Stimulated activated memory B cell treated with anti-CD40 and anti-IgM and Interleukin-4, amounts not matched to agents 10 μg/mL and 1 μg/mL and 100 μg/mL, for 72 hours (primary cell): ENCODE data around the gene BCAT1.
"Not testable (repeated sequence)": the region's sequence is repeated elsewhere in the genome, so short reads cannot be mapped to it uniquely, and the experiment has no call there.

Experiments
- ATAC-seq: fragments of 150-1000 bp; cut with Tn5 transposase; 2 replicates; pipeline ENCODE4 v1.10.0; 2021
- H3K27ac Mint-ChIP-seq: one replicate; pipeline ENCODE4 v1.8.0; 2022; ENCODE audit warnings: mild to moderate bottlenecking, mixed read lengths
- H3K27me3 Mint-ChIP-seq: one replicate; pipeline ENCODE4 v1.8.0; 2022; ENCODE audit warnings: mixed read lengths
- H3K36me3 Mint-ChIP-seq: one replicate; pipeline ENCODE4 v1.8.0; 2022; ENCODE audit warnings: mixed read lengths
- H3K4me1 Mint-ChIP-seq: one replicate; pipeline ENCODE4 v1.8.0; 2022; ENCODE audit warnings: mixed read lengths
- H3K4me3 Mint-ChIP-seq: one replicate; pipeline ENCODE4 v1.8.0; 2022; ENCODE audit warnings: mild to moderate bottlenecking, moderate library complexity, mixed read lengths
- H3K9me3 Mint-ChIP-seq: one replicate; pipeline ENCODE4 v1.8.0; 2022; ENCODE audit warnings: mixed read lengths

BCAT1 gene

DNA sequence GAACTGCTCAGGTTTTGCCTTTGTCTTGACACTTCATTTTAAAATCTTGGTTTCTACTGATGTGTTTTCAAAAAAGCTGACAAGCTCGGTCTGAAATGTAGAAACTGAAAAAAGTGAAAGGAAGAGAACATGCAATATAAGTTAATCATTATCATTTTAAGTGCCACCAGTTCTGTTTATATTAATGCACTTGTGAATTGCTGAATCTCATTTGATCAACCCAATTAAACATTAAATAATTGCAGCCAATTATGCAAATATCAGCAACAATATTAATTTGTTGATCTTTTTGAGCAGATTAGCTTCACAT is 133.8 kb downstream of the BCAT1 start:
- peak overlapping the region; percentile 75 for H3K4me3 Mint-ChIP-seq
- no peak for ATAC-seq
- H3K4me1 Mint-ChIP-seq, result peaks cover 24% of the 10 kb centered on the region
- peaks cover 7% of the 10 kb centered on the region for H3K36me3 Mint-ChIP-seq
- no peaks in the 10 kb centered on the region for H3K27me3 Mint-ChIP-seq
- no peaks in the 10 kb centered on the region for H3K9me3 Mint-ChIP-seq
- H3K27ac Mint-ChIP-seq, result peak overlapping the region; percentile 78

DNA sequence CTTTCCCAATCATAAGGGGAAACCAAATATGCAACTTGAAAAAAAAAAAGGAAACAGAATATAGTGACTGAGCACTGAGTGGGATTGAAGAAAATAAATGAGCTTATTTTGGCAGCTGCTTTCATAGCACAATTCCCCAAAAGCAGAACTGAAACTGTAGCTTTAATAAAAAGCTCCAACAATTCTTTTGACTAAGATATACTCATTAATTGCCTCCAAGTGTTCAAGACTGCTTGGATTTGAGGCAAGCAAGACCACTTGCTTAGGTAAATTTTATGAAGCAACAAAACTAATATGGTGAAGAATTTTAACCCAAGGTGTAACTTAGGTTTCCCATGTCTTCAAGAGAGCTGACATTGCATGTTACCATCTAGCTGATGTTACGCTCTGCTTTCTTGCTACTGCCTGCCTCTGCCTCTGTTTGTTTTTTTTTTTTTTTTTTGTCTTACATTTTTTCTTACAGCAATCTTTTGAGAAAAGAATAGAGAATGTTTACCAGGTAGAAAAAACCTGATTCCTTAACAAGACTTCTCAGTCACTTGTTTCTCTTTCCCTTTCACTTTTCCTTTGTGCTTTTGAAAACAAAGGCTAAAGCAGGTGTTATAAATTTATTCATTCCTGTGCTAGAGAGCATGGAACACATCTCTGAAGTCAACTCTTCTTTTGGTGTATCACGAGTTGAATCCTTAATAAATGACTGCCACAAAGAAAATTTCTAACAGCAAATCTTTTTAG is 134.4 kb downstream of the BCAT1 start:
- Mint-ChIP-seq H3K4me3 (peak overlapping the region; percentile 75), H3K4me1 (peaks cover 24% of the 10 kb centered on the region), H3K9me3 (no peaks in the 10 kb centered on the region), H3K27ac (peak overlapping the region; percentile 78), H3K36me3 (peaks cover 7% of the 10 kb centered on the region), H3K27me3 (no peaks in the 10 kb centered on the region)
- ATAC-seq, result peak; percentile 76

DNA sequence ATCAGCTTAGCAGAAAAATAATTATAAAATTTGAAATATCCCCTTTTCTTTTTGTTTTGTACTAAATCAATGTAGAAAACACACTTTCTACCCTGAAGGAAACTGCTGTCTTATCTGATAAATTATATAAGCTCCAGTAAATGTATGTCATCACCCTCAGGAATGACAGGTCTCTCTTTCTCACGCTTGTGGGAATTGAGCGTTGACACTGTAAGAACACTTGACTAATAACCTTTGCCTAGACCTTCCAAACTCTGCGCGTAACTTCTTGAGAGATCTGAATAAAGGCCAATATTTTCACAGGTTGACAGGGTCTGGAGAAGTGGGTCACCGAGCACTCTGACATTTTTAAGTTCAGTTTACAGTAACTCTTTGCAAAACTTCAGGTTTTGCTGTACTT is 138.5 kb downstream of the BCAT1 start:
- Mint-ChIP-seq H3K9me3 (peaks cover 4% of the 10 kb centered on the region), H3K36me3 (peaks cover 7% of the 10 kb centered on the region), H3K4me1 (peaks cover 24% of the 10 kb centered on the region), H3K27me3 (no peaks in the 10 kb centered on the region), H3K4me3 (no peak overlapping the region), H3K27ac (no peak overlapping the region)
- no peak for ATAC-seq

DNA sequence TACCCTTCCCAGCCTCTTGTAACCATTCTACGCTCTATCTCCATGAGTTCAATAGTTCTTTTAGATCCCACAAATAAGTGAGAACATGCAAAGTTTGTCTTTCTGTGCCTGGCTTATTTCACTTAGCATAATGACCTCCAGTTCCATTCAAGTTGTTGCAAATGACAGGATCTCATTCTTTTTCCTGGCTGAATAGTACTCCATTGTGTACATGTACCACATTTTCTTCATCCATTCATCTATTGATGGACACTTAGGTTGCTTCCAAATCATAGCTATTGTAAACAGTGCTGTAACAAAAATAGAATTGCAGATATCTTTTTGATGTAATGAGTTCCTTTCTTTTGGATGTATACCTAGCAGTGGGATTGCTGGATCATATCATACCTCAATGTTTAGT is 139.6 kb downstream of the BCAT1 start:
- H3K9me3 Mint-ChIP-seq, H3K4me3 Mint-ChIP-seq, H3K27me3 Mint-ChIP-seq, H3K36me3 Mint-ChIP-seq, H3K27ac Mint-ChIP-seq, ATAC-seq: not testable (repeated sequence)
- peaks cover 17% of the 10 kb centered on the region for H3K4me1 Mint-ChIP-seq

DNA sequence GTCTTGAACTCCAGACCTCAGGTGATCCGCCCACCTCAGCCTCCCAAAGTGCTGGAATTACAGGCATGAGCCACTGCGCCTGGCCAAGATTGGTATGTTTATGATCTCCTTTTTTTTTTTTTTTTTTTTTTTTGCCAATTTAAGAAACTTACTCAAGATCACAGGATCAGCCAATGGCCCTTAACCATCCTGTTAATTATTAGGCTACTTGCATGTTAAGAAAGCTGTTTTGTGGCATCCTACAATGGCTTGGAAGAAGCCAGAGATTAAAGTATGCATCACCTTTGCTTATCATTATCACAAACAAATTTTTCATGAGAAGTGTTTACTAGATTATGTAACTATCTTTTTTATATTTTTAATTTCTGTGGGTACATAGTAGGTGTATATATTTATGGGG is 140.2 kb downstream of the BCAT1 start:
- peaks cover 7% of the 10 kb centered on the region for H3K36me3 Mint-ChIP-seq
- peaks cover 11% of the 10 kb centered on the region for H3K4me1 Mint-ChIP-seq
- H3K4me3 Mint-ChIP-seq, result no peak overlapping the region
- no peak overlapping the region for H3K27ac Mint-ChIP-seq
- peaks cover 10% of the 10 kb centered on the region for H3K9me3 Mint-ChIP-seq
- H3K27me3 Mint-ChIP-seq, result no peaks in the 10 kb centered on the region
- no peak for ATAC-seq

DNA sequence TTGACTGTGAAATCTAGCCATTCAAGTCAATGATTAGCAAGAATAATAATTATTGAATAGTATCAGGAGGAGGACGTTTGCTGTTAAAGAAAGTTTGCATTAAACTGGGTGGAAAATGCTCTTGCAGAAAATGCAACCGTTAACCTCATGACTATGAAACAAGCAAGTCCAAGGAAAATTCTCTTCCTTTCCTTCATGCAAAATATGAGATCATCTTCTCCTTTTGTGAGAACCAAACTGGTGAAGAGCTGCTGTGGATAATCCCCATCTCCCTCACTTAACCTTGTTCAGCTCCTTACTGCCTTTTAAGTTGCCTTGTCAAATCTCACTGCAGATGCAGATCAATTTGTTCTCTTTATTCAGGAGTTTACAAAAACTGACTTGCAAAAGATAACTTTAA is 142.5 kb downstream of the BCAT1 start:
- Mint-ChIP-seq H3K9me3 (peaks cover 13% of the 10 kb centered on the region), H3K4me1 (peaks cover 6% of the 10 kb centered on the region), H3K4me3 (no peak overlapping the region), H3K27me3 (no peaks in the 10 kb centered on the region), H3K27ac (no peak overlapping the region), H3K36me3 (peaks cover 6% of the 10 kb centered on the region)
- no peak for ATAC-seq

DNA sequence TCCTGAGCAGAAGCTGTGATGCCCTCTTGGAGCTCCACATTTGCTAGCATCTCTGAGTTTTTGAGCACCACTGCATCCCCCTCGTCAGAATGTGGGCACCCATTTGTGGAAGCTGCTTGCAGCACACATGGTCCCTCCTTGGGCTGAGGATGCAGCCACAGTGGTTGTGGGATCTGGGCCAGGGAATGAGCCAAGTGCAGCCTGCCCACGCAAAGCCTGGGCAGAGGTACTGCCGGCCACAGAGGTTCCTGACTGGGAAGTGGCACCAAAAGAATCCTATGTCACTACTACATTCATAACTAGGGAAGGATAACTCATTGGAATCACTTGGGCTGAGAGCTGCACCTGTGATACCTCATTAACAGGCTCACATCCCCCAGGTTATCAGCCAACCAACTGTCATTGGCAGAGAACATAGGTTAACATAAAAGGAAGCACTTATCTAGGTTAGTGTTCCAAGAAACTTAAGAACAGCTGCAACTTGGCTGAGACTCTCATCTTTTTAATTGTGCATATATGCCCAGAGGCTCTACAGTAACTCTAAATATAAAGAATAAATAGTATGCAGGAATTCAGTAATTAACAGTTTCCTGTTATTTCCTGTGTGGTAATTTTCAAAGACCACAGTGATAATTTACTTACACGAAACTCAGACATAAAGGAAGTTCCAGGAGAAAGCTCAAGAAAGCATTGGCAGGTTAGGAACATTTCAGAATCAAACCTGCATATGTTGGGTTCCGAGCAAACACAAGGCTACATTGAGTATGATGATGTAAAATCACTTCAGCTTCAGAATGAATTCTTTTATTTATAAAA is 145.3 kb downstream of the BCAT1 start:
- Mint-ChIP-seq H3K27me3 (no peaks in the 10 kb centered on the region), H3K27ac (no peak overlapping the region), H3K4me3 (no peak overlapping the region), H3K4me1 (peaks cover 9% of the 10 kb centered on the region), H3K9me3 (peaks cover 9% of the 10 kb centered on the region), H3K36me3 (peaks cover 6% of the 10 kb centered on the region)
- no peak for ATAC-seq

DNA sequence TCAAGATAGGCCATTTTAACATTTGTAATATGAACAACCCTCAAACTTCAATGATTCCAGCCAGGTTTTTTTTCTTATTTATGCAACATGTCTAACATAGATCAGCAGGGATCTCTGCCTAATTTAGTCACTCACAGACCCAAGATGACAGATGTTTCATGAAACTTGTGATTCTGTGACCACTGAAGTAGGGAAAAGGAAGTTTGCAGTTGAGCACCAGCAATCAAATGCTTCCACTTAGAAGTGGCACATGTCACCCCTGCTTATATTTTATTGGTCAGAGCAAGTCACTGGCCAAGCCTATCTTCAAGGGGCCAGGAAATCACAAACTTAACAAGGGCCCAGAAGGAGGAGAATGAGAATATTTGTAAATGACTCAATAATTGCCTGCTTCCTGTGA is 150.6 kb downstream of the BCAT1 start:
- peaks cover 6% of the 10 kb centered on the region for H3K36me3 Mint-ChIP-seq
- ATAC-seq, result peak; percentile 86
- H3K4me1 Mint-ChIP-seq, result peaks cover 29% of the 10 kb centered on the region
- peaks cover 4% of the 10 kb centered on the region for H3K9me3 Mint-ChIP-seq
- no peak overlapping the region for H3K4me3 Mint-ChIP-seq
- H3K27ac Mint-ChIP-seq, result peak overlapping the region; percentile 76
- H3K27me3 Mint-ChIP-seq, result no peaks in the 10 kb centered on the region

DNA sequence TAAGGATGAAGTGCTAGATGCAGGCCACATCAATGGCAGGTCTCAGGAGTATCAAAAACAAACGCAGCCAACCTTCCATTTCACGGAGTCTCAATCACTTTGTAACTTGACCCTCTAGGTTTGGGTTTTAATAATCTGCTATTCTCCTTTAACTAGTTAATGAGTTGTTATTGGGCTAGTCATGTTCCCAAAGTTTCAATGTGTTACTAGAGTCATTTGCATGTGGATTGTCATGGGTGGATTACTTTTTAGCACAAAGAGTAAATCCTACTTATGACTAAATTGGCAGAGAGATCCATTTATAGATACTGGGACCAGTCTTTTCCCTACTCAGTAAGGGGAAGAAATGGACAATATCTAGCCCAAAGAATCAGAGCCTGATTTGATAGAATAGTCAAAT is 151.0 kb downstream of the BCAT1 start:
- H3K27me3 Mint-ChIP-seq, result no peaks in the 10 kb centered on the region
- H3K27ac Mint-ChIP-seq, result peak overlapping the region; percentile 76
- H3K9me3 Mint-ChIP-seq, result peaks cover 4% of the 10 kb centered on the region
- no peak for ATAC-seq
- peaks cover 6% of the 10 kb centered on the region for H3K36me3 Mint-ChIP-seq
- peaks cover 27% of the 10 kb centered on the region for H3K4me1 Mint-ChIP-seq
- H3K4me3 Mint-ChIP-seq, result no peak overlapping the region

DNA sequence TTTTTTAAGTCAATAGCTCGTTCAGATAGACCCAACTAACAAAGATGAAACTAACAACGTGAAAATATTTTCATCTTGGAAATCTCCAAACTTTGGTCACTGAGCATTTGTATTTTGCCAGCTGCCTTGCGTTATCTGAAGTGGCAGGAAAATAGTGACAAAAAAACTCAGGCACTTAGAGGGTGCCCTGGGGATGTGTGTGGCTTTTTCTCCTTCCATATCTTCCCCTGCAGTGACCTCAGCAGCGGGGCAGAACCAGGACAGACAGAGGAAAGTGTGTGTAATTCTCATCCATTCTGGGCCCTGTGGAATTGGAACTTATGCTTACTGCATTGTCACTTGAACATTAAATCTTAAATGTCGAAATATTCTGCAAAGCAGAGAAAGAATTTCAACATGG is 152.0 kb downstream of the BCAT1 start:
- peaks cover 4% of the 10 kb centered on the region for H3K36me3 Mint-ChIP-seq
- ATAC-seq, result no peak

DNA sequence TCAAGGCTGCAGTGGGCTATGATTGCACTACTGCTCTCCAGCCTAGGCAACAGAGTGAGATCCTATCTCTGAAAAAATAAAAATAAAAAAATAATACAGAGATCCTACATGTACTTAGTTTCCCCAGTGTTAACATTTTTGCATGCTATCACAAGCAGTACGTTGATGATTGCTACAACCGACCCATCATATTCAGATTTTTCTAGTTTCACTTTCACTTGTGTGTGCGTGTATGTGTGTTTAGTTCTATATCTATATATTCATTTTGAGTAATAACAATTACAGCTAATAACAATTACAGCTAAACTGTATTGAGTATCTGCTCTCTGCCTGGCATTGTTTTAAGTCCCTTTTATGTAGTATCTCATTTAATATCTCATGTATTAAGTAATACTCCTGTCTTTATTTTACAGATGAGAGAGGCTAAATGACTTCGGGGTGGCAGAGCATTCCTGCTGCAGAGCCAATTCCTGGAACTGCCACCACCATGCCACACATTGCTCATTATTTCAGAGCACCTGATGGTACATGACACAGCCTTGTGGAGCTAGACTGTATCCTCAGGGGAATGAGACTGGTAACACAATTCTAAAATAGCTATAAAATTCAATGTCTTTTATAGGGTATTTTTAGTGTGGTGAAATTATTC is 153.1 kb downstream of the BCAT1 start:
- Mint-ChIP-seq H3K9me3 (no peaks in the 10 kb centered on the region), H3K27me3 (no peaks in the 10 kb centered on the region), H3K27ac (peak overlapping the region; percentile 49), H3K4me1 (peaks cover 27% of the 10 kb centered on the region), H3K36me3 (no peaks in the 10 kb centered on the region), H3K4me3 (peak overlapping the region; percentile 53)
- no peak for ATAC-seq

More for the DNA sequence above, 152.0 kb downstream of the BCAT1 start:
- H3K4me1 Mint-ChIP-seq, result peaks cover 27% of the 10 kb centered on the region
- no peak overlapping the region for H3K27ac Mint-ChIP-seq
- peaks cover 2% of the 10 kb centered on the region for H3K9me3 Mint-ChIP-seq
- H3K4me3 Mint-ChIP-seq, result no peak overlapping the region
- H3K27me3 Mint-ChIP-seq, result no peaks in the 10 kb centered on the region

DNA sequence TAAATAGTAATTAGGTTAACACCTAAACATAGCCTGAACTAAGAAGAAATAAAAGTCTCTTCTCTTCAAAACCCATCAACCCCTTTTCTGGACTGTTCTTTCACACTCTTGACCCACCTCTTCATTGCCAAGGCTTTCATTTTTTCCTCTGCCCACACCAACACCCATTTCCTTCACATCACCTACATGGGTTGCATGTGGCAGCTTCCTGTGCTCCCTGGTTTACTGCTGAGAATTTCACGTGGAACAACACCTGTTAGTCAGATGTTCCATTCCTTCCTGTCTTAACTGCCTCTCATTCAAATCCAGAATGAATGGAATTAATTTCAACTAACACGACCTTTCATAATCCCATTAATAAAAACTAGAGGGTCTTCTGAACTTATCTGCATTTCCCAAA is 157.3 kb downstream of the BCAT1 start:
- H3K4me1 Mint-ChIP-seq, result peaks cover 9% of the 10 kb centered on the region
- H3K9me3 Mint-ChIP-seq, result no peaks in the 10 kb centered on the region
- H3K27ac Mint-ChIP-seq, result no peak overlapping the region
- no peak overlapping the region for H3K4me3 Mint-ChIP-seq
- no peaks in the 10 kb centered on the region for H3K27me3 Mint-ChIP-seq
- no peak for ATAC-seq
- no peaks in the 10 kb centered on the region for H3K36me3 Mint-ChIP-seq

DNA sequence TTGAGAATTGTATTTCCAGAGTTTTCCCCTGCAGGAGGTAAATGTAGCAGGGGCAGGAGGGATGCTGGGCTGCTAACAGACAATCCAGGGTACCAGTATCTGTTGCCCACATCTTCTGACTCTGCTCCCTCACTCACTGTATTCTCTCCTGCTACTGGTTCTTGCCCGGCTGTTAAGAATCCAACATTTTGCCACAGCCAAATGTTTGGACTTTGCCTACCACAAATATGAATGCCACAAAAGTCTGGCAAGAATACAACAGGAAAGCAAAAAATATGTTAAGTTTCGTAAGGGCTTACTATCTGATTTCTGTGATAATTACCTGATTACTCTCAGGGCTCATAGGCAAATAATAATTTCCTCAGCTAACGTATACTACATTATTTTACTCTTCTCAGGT is 160.0 kb downstream of the BCAT1 start:
- no peak for ATAC-seq
- no peak overlapping the region for H3K27ac Mint-ChIP-seq
- H3K36me3 Mint-ChIP-seq, result no peaks in the 10 kb centered on the region
- H3K4me1 Mint-ChIP-seq, result no peaks in the 10 kb centered on the region
- H3K27me3 Mint-ChIP-seq, result no peaks in the 10 kb centered on the region
- H3K9me3 Mint-ChIP-seq, result no peaks in the 10 kb centered on the region
- no peak overlapping the region for H3K4me3 Mint-ChIP-seq

DNA sequence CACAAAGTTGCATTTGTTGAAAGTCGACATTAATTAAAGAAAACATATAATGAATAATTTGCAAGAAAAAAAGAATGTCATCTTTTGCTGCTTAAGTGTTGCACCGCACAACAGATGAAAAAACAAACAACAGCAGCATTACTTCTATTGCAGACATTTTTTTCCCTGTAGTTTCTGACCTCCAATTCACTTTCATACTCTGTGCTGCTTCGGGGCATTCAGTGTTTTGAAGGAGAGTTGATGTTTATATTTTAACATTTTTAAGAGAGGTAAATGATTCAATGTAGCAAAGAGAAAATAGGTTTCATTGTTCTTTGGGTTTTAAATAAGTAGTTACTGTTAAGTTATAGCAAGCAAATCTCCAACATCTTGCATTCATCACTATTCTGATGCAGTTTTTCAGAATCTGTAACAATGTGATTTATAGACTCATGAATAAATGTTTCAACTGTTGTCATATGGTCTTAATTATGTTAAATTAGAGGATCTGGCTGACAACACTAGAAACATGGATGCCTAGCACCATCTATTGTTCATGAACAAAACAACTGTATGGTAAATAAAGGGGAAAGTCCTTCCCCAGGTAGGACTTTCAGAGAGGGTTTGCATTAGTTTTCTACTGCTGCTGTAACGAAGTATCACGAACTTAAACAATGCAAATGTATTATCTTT is 168.1 kb downstream of the BCAT1 start:
- peaks cover under 1% of the 10 kb centered on the region for H3K9me3 Mint-ChIP-seq
- H3K4me1 Mint-ChIP-seq, result peaks cover 6% of the 10 kb centered on the region
- H3K27ac Mint-ChIP-seq, result no peak overlapping the region
- no peaks in the 10 kb centered on the region for H3K36me3 Mint-ChIP-seq
- no peaks in the 10 kb centered on the region for H3K27me3 Mint-ChIP-seq
- no peak overlapping the region for H3K4me3 Mint-ChIP-seq
- no peak for ATAC-seq
